Neural cell (in vitro differentiated cells): ENCODE results near the gene PRELP. TPM values are rescaled to one million over a fixed set of nuclear protein-coding genes. Genes with fewer than 3 reads are reported as not detected.

ENCODE experiments used
- H2AFZ ChIP-seq: fragments of 200-600, 300-800 bp; sonication (generic), shearing (Covaris generic); 2 replicates; pipeline ENCODE4 v1.6.0; 2014; ENCODE audit warnings: low read depth, mild to moderate bottlenecking, antibody characterized with exemption, low read length, moderate library complexity
- H3F3A ChIP-seq: fragments of 200-600 bp; shearing (Covaris generic); 2 replicates; pipeline ENCODE4 v1.6.1; 2016; ENCODE audit warnings: mild to moderate bottlenecking, moderate library complexity, mixed read lengths, antibody characterized with exemption, low read length; ENCODE audit not compliant: insufficient read depth, poor library complexity, severe bottlenecking
- H3K27ac ChIP-seq: fragments of 200-600, 300-800 bp; sonication (generic), shearing (Covaris generic); 2 replicates; pipeline ENCODE4 v1.5.1; 2014; ENCODE audit warnings: mild to moderate bottlenecking, low read length, moderate library complexity
- H3K27me3 ChIP-seq: fragments of 300-800, 200-600 bp; sonication (generic), shearing (Covaris generic); 2 replicates; pipeline ENCODE4 v1.6.0; 2014; ENCODE audit warnings: mild to moderate bottlenecking, low read depth, low read length, moderate library complexity; ENCODE audit not compliant: insufficient read depth
- H3K36me3 ChIP-seq: fragments of 300-800, 200-600 bp; sonication (generic), shearing (Covaris generic); 2 replicates; pipeline ENCODE4 v1.5.1; 2014; ENCODE audit warnings: mild to moderate bottlenecking, antibody characterized with exemption, low read length, moderate library complexity; ENCODE audit not compliant: insufficient read depth
- H3K4me2 ChIP-seq: fragments of 300-800, 200-600 bp; sonication (generic), shearing (Covaris generic); 2 replicates; pipeline ENCODE4 v1.6.0; 2014; ENCODE audit warnings: mild to moderate bottlenecking, low read length
- H3K4me3 ChIP-seq: fragments of 300-800, 200-600 bp; sonication (generic), shearing (Covaris generic); 2 replicates; pipeline ENCODE4 v1.5.1; 2014; ENCODE audit warnings: mild to moderate bottlenecking, low read length, moderate library complexity
- H3K79me2 ChIP-seq: fragments of 200-600 bp; shearing (Covaris generic); replicated peaks from 2 replicates; pipeline ENCODE4 v1.6.0; 2014; ENCODE audit warnings: mild to moderate bottlenecking, low read length, moderate library complexity; ENCODE audit not compliant: insufficient read depth
- H3K9ac ChIP-seq: fragments of 300-800, 200-600 bp; sonication (generic), shearing (Covaris generic); 2 replicates; pipeline ENCODE4 v1.6.1; 2016; ENCODE audit warnings: mild to moderate bottlenecking, low read length, mixed read lengths
- H3K9me2 ChIP-seq: fragments of 200-600 bp; shearing (Covaris generic); 2 replicates; pipeline ENCODE4 v1.6.1; 2016; ENCODE audit warnings: mild to moderate bottlenecking, low read length, mixed read lengths; ENCODE audit not compliant: insufficient read depth
- H3K9me3 ChIP-seq: fragments of 200-600, 300-800 bp; sonication (generic), shearing (Covaris generic); 2 replicates; pipeline ENCODE4 v1.6.1; 2016; ENCODE audit warnings: mild to moderate bottlenecking, mixed run types, low read length, moderate library complexity, mixed read lengths
- H4K20me1 ChIP-seq: fragments of 200-600 bp; shearing (Covaris generic); 2 replicates; pipeline ENCODE4 v1.6.1; 2016; ENCODE audit warnings: mild to moderate bottlenecking, mixed run types; ENCODE audit not compliant: insufficient read depth
- EP300 ChIP-seq: fragments of 450-650 bp; conservative IDR thresholded peaks from 2 replicates; pipeline ENCODE4 v1.6.1; 2014; ENCODE audit warnings: antibody characterized with exemption, mild to moderate bottlenecking, moderate library complexity; ENCODE audit not compliant: poor library complexity, severe bottlenecking
- EZH2 ChIP-seq: fragments of 200-600, 300-800 bp; shearing (Covaris generic), sonication (generic); IDR thresholded peaks from 2 replicates; pipeline ENCODE4 v1.6.1; 2014; ENCODE audit warnings: antibody characterized with exemption, low read length, borderline replicate concordance, mild to moderate bottlenecking; ENCODE audit not compliant: insufficient read depth, poor library complexity, severe bottlenecking
- MXI1 ChIP-seq: fragments of 450-650 bp; conservative IDR thresholded peaks from 2 replicates; pipeline ENCODE4 v1.6.1; 2014; ENCODE audit warnings: antibody characterized with exemption, mild to moderate bottlenecking; ENCODE audit not compliant: poor library complexity, severe bottlenecking
- POLR2AphosphoS5 ChIP-seq: IDR thresholded peaks from 2 replicates; pipeline ENCODE4 v1.6.1; 2012
- RAD21 ChIP-seq: fragments of 450-650 bp; conservative IDR thresholded peaks from 2 replicates; pipeline ENCODE4 v1.6.1; 2014; ENCODE audit warnings: antibody characterized with exemption, mild to moderate bottlenecking, moderate library complexity
- SMC3 ChIP-seq: fragments of 450-650 bp; conservative IDR thresholded peaks from 2 replicates; pipeline ENCODE4 v1.6.1; 2014; ENCODE audit warnings: antibody characterized with exemption, mild to moderate bottlenecking, moderate library complexity; ENCODE audit not compliant: poor library complexity
- TAF1 ChIP-seq: IDR thresholded peaks from 2 replicates; pipeline ENCODE4 v1.6.1; 2012; ENCODE audit warnings: low read depth
- polyA plus RNA-seq: library from polyadenylated mRNA; depleted of rRNA; stranded (reverse); fragments of >200 nt; gene quantifications from 2 replicates; pipeline ENCODE4 v1.2.3, GENCODE V29; 2014
- TF ChIP-seq, protein P1 (sequence below): fragments of 450-650 bp; IDR thresholded peaks from 2 replicates; pipeline ENCODE4 v1.5.1; 2014; ENCODE audit warnings: antibody characterized with exemption, mild to moderate bottlenecking, moderate library complexity; ENCODE audit not compliant: poor library complexity, severe bottlenecking
- TF ChIP-seq, protein P2 (sequence below): IDR thresholded peaks from 2 replicates; pipeline ENCODE4 v1.6.1; 2012; ENCODE audit warnings: borderline replicate concordance

PRELP gene
- polyA plus RNA-seq, 1 donor from 2014 or later = not detected

DNA sequence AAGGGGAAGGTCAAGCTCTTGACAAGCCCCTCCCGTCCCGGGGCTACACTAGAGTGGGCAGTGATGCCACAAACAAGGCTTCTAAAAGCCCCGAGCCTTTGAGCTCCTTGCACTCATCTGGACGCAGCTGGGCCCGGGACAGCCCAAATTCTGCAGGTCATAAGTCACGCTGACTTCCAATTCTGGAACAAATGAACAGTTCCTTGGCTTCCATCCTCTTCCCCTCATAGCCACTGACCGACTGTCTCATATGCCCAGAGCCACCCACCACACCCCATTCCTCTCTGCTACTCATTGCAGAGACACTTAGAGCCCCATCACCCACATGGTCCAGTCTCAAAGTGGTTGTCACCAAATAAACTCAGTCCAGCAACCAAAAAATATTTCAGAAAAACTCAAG is 32.8 kb upstream of the PRELP start:
- Histone ChIP-seq H3K27ac (no peak overlapping the region), H3K36me3 (no peaks in the 10 kb centered on the region), H3K79me2 (no peaks in the 10 kb centered on the region), H3F3A (no peaks in the 10 kb centered on the region), H3K4me3 (no peak overlapping the region), H3K9me2 (no peaks in the 10 kb centered on the region), H4K20me1 (no peaks in the 10 kb centered on the region), H3K9me3 (peaks cover 3% of the 10 kb centered on the region), H3K9ac (no peak overlapping the region), H3K4me2 (no peak overlapping the region), H2AFZ (no peak overlapping the region), H3K27me3 (no peaks in the 10 kb centered on the region)
- TF ChIP-seq, protein P1, sequence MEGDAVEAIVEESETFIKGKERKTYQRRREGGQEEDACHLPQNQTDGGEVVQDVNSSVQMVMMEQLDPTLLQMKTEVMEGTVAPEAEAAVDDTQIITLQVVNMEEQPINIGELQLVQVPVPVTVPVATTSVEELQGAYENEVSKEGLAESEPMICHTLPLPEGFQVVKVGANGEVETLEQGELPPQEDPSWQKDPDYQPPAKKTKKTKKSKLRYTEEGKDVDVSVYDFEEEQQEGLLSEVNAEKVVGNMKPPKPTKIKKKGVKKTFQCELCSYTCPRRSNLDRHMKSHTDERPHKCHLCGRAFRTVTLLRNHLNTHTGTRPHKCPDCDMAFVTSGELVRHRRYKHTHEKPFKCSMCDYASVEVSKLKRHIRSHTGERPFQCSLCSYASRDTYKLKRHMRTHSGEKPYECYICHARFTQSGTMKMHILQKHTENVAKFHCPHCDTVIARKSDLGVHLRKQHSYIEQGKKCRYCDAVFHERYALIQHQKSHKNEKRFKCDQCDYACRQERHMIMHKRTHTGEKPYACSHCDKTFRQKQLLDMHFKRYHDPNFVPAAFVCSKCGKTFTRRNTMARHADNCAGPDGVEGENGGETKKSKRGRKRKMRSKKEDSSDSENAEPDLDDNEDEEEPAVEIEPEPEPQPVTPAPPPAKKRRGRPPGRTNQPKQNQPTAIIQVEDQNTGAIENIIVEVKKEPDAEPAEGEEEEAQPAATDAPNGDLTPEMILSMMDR = no peak
- TF ChIP-seq EP300 (no peak), TAF1 (no peak), EZH2 (no peak), SMC3 (no peak), RAD21 (no peak), POLR2AphosphoS5 (no peak), MXI1 (no peak)
- TF ChIP-seq, protein P2, sequence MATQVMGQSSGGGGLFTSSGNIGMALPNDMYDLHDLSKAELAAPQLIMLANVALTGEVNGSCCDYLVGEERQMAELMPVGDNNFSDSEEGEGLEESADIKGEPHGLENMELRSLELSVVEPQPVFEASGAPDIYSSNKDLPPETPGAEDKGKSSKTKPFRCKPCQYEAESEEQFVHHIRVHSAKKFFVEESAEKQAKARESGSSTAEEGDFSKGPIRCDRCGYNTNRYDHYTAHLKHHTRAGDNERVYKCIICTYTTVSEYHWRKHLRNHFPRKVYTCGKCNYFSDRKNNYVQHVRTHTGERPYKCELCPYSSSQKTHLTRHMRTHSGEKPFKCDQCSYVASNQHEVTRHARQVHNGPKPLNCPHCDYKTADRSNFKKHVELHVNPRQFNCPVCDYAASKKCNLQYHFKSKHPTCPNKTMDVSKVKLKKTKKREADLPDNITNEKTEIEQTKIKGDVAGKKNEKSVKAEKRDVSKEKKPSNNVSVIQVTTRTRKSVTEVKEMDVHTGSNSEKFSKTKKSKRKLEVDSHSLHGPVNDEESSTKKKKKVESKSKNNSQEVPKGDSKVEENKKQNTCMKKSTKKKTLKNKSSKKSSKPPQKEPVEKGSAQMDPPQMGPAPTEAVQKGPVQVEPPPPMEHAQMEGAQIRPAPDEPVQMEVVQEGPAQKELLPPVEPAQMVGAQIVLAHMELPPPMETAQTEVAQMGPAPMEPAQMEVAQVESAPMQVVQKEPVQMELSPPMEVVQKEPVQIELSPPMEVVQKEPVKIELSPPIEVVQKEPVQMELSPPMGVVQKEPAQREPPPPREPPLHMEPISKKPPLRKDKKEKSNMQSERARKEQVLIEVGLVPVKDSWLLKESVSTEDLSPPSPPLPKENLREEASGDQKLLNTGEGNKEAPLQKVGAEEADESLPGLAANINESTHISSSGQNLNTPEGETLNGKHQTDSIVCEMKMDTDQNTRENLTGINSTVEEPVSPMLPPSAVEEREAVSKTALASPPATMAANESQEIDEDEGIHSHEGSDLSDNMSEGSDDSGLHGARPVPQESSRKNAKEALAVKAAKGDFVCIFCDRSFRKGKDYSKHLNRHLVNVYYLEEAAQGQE = no peak

DNA sequence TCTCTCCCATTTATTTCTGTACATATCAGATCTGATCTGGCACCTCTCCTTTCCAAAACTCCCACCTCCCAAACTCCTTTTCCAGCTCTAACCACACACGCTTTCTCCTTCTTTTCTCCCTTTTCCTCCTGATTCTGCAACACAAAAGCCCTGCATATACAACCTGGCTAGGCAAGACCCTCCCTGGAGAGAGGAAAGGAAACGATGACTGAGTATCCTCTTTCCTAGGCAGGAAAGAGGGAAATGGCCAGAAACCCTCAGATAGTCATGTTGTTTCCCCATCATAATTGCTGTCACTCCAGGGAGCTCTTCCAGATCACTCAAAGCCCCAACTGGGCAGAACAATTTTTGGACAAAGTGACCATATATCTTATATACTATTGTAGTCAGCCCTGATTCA is 32.3 kb upstream of the PRELP start:
- no peaks in the 10 kb centered on the region for H3K36me3 ChIP-seq
- H3K9ac ChIP-seq = no peak overlapping the region
- H3K4me3 ChIP-seq = no peak overlapping the region
- H3K9me2 ChIP-seq = no peaks in the 10 kb centered on the region
- no peak overlapping the region for H3K4me2 ChIP-seq
- H4K20me1 ChIP-seq = no peaks in the 10 kb centered on the region
- no peaks in the 10 kb centered on the region for H3K27me3 ChIP-seq
- no peaks in the 10 kb centered on the region for H3K79me2 ChIP-seq
- TF ChIP-seq, protein P1 = no peak
- no peak for TF ChIP-seq EZH2
- TF ChIP-seq POLR2AphosphoS5 = no peak
- H2AFZ ChIP-seq = no peak overlapping the region
- no peaks in the 10 kb centered on the region for H3F3A ChIP-seq
- no peak overlapping the region for H3K27ac ChIP-seq
- peaks cover 3% of the 10 kb centered on the region for H3K9me3 ChIP-seq
